ENCODE results near the gene PTH1R.

PTH1R gene

GRCh38 chr3:46926871-46927717 is 49.6 kb downstream of the PTH1R start:
- Histone ChIP-seq H3K36me3 (ENCODE audit: control insufficient read depth in 1 of 2, insufficient read depth in 2 of 2, low read length in 2 of 2) (peaks cover 20 to 40% of the 10 kb centered on the region in 2 donors), H3K4me3 (ENCODE audit: low read depth in 1 of 2, low read length in 2 of 2) (no peak overlapping the region), H3K27me3 (ENCODE audit: control insufficient read depth in 1 of 2, insufficient read depth in 2 of 2, low read length in 2 of 2) (no peaks in the 10 kb centered on the region), H3K9ac (ENCODE audit: low read depth in 1 of 2, low read length in 2 of 2) (peak overlapping the region; percentile 30 to 44), H3K4me1 (ENCODE audit: control insufficient read depth in 1 of 2, insufficient read depth in 2 of 2, low read length in 2 of 2) (peaks cover 60 to 67% of the 10 kb centered on the region in 2 donors), H3K27ac (ENCODE audit: low read depth, low read length) (peak overlapping the region; percentile 63), H3K9me3 (ENCODE audit: control insufficient read depth in 1 of 2, low read length in 2 of 2) (no peaks in the 10 kb centered on the region)

GRCh38 chr3:46927718-46928073 is 50.2 kb downstream of the PTH1R start:
- Histone ChIP-seq H3K4me3 (ENCODE audit: low read depth in 1 of 2, low read length in 2 of 2) (no peak overlapping the region), H3K9ac (ENCODE audit: low read depth in 1 of 2, low read length in 2 of 2) (peak overlapping the region; percentile 25 to 44), H3K27me3 (ENCODE audit: control insufficient read depth in 1 of 2, insufficient read depth in 2 of 2, low read length in 2 of 2) (no peaks in the 10 kb centered on the region), H3K9me3 (ENCODE audit: control insufficient read depth in 1 of 2, low read length in 2 of 2) (no peaks in the 10 kb centered on the region), H3K27ac (ENCODE audit: low read depth, low read length) (peak overlapping the region; percentile 63), H3K4me1 (ENCODE audit: control insufficient read depth in 1 of 2, insufficient read depth in 2 of 2, low read length in 2 of 2) (peaks cover 66 to 73% of the 10 kb centered on the region in 2 donors), H3K36me3 (ENCODE audit: control insufficient read depth in 1 of 2, insufficient read depth in 2 of 2, low read length in 2 of 2) (peaks cover 16 to 34% of the 10 kb centered on the region in 2 donors)

- Histone ChIP-seq H3K36me3 (ENCODE audit: control insufficient read depth in 1 of 2, insufficient read depth in 2 of 2, low read length in 2 of 2) (peaks cover 10 to 29% of the 10 kb centered on the region in 2 donors), H3K27me3 (ENCODE audit: control insufficient read depth in 1 of 2, insufficient read depth in 2 of 2, low read length in 2 of 2) (no peaks in the 10 kb centered on the region), H3K4me3 (ENCODE audit: low read depth in 1 of 2, low read length in 2 of 2) (no peak overlapping the region), H3K9ac (ENCODE audit: low read depth in 1 of 2, low read length in 2 of 2) (no peak overlapping the region), H3K27ac (ENCODE audit: low read depth, low read length) (no peak overlapping the region), H3K4me1 (ENCODE audit: control insufficient read depth in 1 of 2, insufficient read depth in 2 of 2, low read length in 2 of 2) (peaks cover 72 to 78% of the 10 kb centered on the region in 2 donors), H3K9me3 (ENCODE audit: control insufficient read depth in 1 of 2, low read length in 2 of 2) (no peaks in the 10 kb centered on the region)
These were observed 50.8 kb downstream of the PTH1R start for GRCh38 chr3:46928282-46928681.

- H3K36me3 ChIP-seq (ENCODE audit: control insufficient read depth in 1 of 2, insufficient read depth in 2 of 2, low read length in 2 of 2): peaks cover 8 to 20% of the 10 kb centered on the region in 2 donors
- H3K9ac ChIP-seq (ENCODE audit: low read depth in 1 of 2, low read length in 2 of 2): peak overlapping the region in 1 of 2 donors; percentile 18
- H3K4me3 ChIP-seq (ENCODE audit: low read depth in 1 of 2, low read length in 2 of 2): no peak overlapping the region
- H3K27me3 ChIP-seq (ENCODE audit: control insufficient read depth in 1 of 2, insufficient read depth in 2 of 2, low read length in 2 of 2): no peaks in the 10 kb centered on the region
- no peak overlapping the region for H3K27ac ChIP-seq (ENCODE audit: low read depth, low read length)
- peaks cover 80 to 86% of the 10 kb centered on the region in 2 donors for H3K4me1 ChIP-seq (ENCODE audit: control insufficient read depth in 1 of 2, insufficient read depth in 2 of 2, low read length in 2 of 2)
- no peaks in the 10 kb centered on the region for H3K9me3 ChIP-seq (ENCODE audit: control insufficient read depth in 1 of 2, low read length in 2 of 2)
These were observed 51.8 kb downstream of the PTH1R start for GRCh38 chr3:46929324-46929723.

- H3K9me3 ChIP-seq (ENCODE audit: control insufficient read depth in 1 of 2, low read length in 2 of 2): no peaks in the 10 kb centered on the region
- peak overlapping the region; percentile 47 for H3K27ac ChIP-seq (ENCODE audit: low read depth, low read length)
- peaks cover 2 to 14% of the 10 kb centered on the region in 2 donors for H3K36me3 ChIP-seq (ENCODE audit: control insufficient read depth in 1 of 2, insufficient read depth in 2 of 2, low read length in 2 of 2)
- H3K4me1 ChIP-seq (ENCODE audit: control insufficient read depth in 1 of 2, insufficient read depth in 2 of 2, low read length in 2 of 2): peaks cover 91 to 92% of the 10 kb centered on the region in 2 donors
- no peaks in the 10 kb centered on the region for H3K27me3 ChIP-seq (ENCODE audit: control insufficient read depth in 1 of 2, insufficient read depth in 2 of 2, low read length in 2 of 2)
- H3K9ac ChIP-seq (ENCODE audit: low read depth in 1 of 2, low read length in 2 of 2): peak overlapping the region; percentile 28 to 35
- peak overlapping the region; percentile 19 to 28 for H3K4me3 ChIP-seq (ENCODE audit: low read depth in 1 of 2, low read length in 2 of 2)
These were observed 52.8 kb downstream of the PTH1R start for GRCh38 chr3:46930166-46930944.

GRCh38 chr3:46930945-46931403 is 53.5 kb downstream of the PTH1R start:
- H3K4me1 ChIP-seq (ENCODE audit: control insufficient read depth in 1 of 2, insufficient read depth in 2 of 2, low read length in 2 of 2): peaks cover 93% of the 10 kb centered on the region in 2 donors
- H3K4me3 ChIP-seq (ENCODE audit: low read depth in 1 of 2, low read length in 2 of 2): peak overlapping the region; percentile 19 to 28
- H3K9me3 ChIP-seq (ENCODE audit: control insufficient read depth in 1 of 2, low read length in 2 of 2): no peaks in the 10 kb centered on the region
- no peaks in the 10 kb centered on the region for H3K27me3 ChIP-seq (ENCODE audit: control insufficient read depth in 1 of 2, insufficient read depth in 2 of 2, low read length in 2 of 2)
- peak overlapping the region; percentile 25 to 35 for H3K9ac ChIP-seq (ENCODE audit: low read depth in 1 of 2, low read length in 2 of 2)
- peak overlapping the region; percentile 58 for H3K27ac ChIP-seq (ENCODE audit: low read depth, low read length)
- H3K36me3 ChIP-seq (ENCODE audit: control insufficient read depth in 1 of 2, insufficient read depth in 2 of 2, low read length in 2 of 2): peaks cover 0 to 9% of the 10 kb centered on the region in 2 donors

GRCh38 chr3:46931631-46932331 is 54.3 kb downstream of the PTH1R start:
- Histone ChIP-seq H3K27me3 (ENCODE audit: control insufficient read depth in 1 of 2, insufficient read depth in 2 of 2, low read length in 2 of 2) (no peaks in the 10 kb centered on the region), H3K9ac (ENCODE audit: low read depth in 1 of 2, low read length in 2 of 2) (peak overlapping the region; percentile 35 to 59), H3K36me3 (ENCODE audit: control insufficient read depth in 1 of 2, insufficient read depth in 2 of 2, low read length in 2 of 2) (peaks cover 0 to 12% of the 10 kb centered on the region in 2 donors), H3K4me3 (ENCODE audit: low read depth in 1 of 2, low read length in 2 of 2) (peak overlapping the region in 1 of 2 donors; percentile 19), H3K27ac (ENCODE audit: low read depth, low read length) (peak overlapping the region; percentile 58), H3K4me1 (ENCODE audit: control insufficient read depth in 1 of 2, insufficient read depth in 2 of 2, low read length in 2 of 2) (peaks cover 93% of the 10 kb centered on the region in 2 donors), H3K9me3 (ENCODE audit: control insufficient read depth in 1 of 2, low read length in 2 of 2) (no peaks in the 10 kb centered on the region)

- H3K9ac ChIP-seq (ENCODE audit: low read depth in 1 of 2, low read length in 2 of 2): peak overlapping the region; percentile 1 to 59
- no peaks in the 10 kb centered on the region for H3K27me3 ChIP-seq (ENCODE audit: control insufficient read depth in 1 of 2, insufficient read depth in 2 of 2, low read length in 2 of 2)
These were observed 55.1 kb downstream of the PTH1R start for GRCh38 chr3:46932455-46933225.

GRCh38 chr3:46933261-46933660 is 55.7 kb downstream of the PTH1R start:
- peaks cover 78 to 86% of the 10 kb centered on the region in 2 donors for H3K4me1 ChIP-seq (ENCODE audit: control insufficient read depth in 1 of 2, insufficient read depth in 2 of 2, low read length in 2 of 2)
- H3K36me3 ChIP-seq (ENCODE audit: control insufficient read depth in 1 of 2, insufficient read depth in 2 of 2, low read length in 2 of 2): peaks cover 0 to 26% of the 10 kb centered on the region in 2 donors
- H3K27ac ChIP-seq (ENCODE audit: low read depth, low read length): peak overlapping the region; percentile 58
- no peak overlapping the region for H3K4me3 ChIP-seq (ENCODE audit: low read depth in 1 of 2, low read length in 2 of 2)
- no peaks in the 10 kb centered on the region for H3K9me3 ChIP-seq (ENCODE audit: control insufficient read depth in 1 of 2, low read length in 2 of 2)
- peak overlapping the region in 1 of 2 donors; percentile 1 for H3K9ac ChIP-seq (ENCODE audit: low read depth in 1 of 2, low read length in 2 of 2)
- H3K27me3 ChIP-seq (ENCODE audit: control insufficient read depth in 1 of 2, insufficient read depth in 2 of 2, low read length in 2 of 2): no peaks in the 10 kb centered on the region

More at GRCh38 chr3:46932455-46933225, 55.1 kb downstream of the PTH1R start:
- H3K4me3 ChIP-seq (ENCODE audit: low read depth in 1 of 2, low read length in 2 of 2): no peak overlapping the region
- peaks cover 0 to 21% of the 10 kb centered on the region in 2 donors for H3K36me3 ChIP-seq (ENCODE audit: control insufficient read depth in 1 of 2, insufficient read depth in 2 of 2, low read length in 2 of 2)
- no peaks in the 10 kb centered on the region for H3K9me3 ChIP-seq (ENCODE audit: control insufficient read depth in 1 of 2, low read length in 2 of 2)
- H3K4me1 ChIP-seq (ENCODE audit: control insufficient read depth in 1 of 2, insufficient read depth in 2 of 2, low read length in 2 of 2): peaks cover 84 to 86% of the 10 kb centered on the region in 2 donors
- H3K27ac ChIP-seq (ENCODE audit: low read depth, low read length): peak overlapping the region; percentile 58

All from duodenal mucosa (tissue), 2 donors.